ENCODE data around the gene RAB25. TPM values are rescaled to one million over a fixed set of nuclear protein-coding genes. Genes with fewer than 3 reads are reported as not detected.

Gene RAB25
- polyA plus RNA-seq, 1 donor from 2014 or later, result 1.3 TPM

DNA sequence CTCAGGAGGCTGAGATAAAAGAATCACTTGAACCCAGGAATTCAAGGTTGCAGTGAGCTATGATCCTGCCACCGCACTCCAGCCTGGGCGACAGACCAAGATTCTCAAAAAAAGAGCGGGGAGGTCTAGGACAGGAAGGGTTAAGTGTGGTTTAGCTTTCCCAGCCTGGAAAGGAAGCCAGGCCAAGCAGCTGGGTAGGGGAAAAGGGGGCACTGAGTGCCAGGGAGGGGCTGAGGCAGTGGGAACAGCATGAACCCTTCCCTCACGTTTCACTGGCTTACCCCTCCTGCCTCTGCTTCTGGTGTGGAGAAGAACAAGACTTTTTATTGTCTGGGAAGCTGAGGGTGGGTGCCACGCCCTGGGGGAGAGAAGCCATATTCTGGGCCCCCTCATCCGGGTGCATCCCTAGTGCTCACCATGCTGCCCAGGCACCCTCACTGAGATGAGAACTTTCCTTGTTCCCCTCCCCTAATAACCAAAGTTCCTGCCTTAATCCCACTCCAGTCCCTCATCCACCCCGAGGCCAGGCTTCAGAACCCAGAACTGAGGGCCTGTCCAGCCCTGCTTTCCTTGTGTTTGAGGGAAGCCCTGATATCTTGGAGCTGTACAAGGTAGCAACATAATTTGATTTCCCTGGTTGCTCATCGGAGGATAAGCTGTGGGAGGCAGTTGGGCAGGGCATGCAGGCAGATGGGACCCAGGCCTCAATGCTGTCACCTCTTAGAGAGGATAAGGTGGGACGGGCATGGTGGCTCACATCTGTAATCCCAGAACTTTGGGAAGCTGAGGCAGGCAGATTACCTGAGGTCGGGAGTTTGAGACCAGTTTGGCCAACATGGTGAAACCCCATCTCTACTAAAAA, 51.5 kb downstream of the RAB25 start:
- Histone ChIP-seq H3K36me3 (ENCODE audit: insufficient read depth, low read length) (no peaks in the 10 kb centered on the region), H3K4me3 (ENCODE audit: low read length) (no peak overlapping the region), H3K27me3 (ENCODE audit: insufficient read depth, low read depth, low read length) (no peaks in the 10 kb centered on the region), H3K27ac (ENCODE audit: low read length) (no peak overlapping the region), H4K20me1 (ENCODE audit: insufficient read depth) (peaks cover 19% of the 10 kb centered on the region), H3K9me2 (ENCODE audit: insufficient read depth, low read length) (no peaks in the 10 kb centered on the region), H3K79me2 (replicated peaks; ENCODE audit: insufficient read depth, low read length) (peaks cover 23% of the 10 kb centered on the region), H3F3A (ENCODE audit: insufficient read depth, low read length, poor library complexity, severe bottlenecking) (peaks cover under 1% of the 10 kb centered on the region), H2AFZ (ENCODE audit: low read depth, low read length) (no peak overlapping the region), H3K9ac (ENCODE audit: low read length) (no peak overlapping the region), H3K9me3 (ENCODE audit: low read length) (no peaks in the 10 kb centered on the region), H3K4me2 (ENCODE audit: low read length) (no peak overlapping the region)
- TF ChIP-seq EP300 (conservative IDR thresholded peaks at IDR 0.05; ENCODE audit: poor library complexity, severe bottlenecking) (no peak), POLR2AphosphoS5 (IDR thresholded peaks at IDR 0.05) (no peak), SMC3 (conservative IDR thresholded peaks at IDR 0.05; ENCODE audit: poor library complexity) (no peak), TAF1 (IDR thresholded peaks at IDR 0.05; ENCODE audit: low read depth) (no peak), RAD21 (conservative IDR thresholded peaks at IDR 0.05) (no peak)

DNA sequence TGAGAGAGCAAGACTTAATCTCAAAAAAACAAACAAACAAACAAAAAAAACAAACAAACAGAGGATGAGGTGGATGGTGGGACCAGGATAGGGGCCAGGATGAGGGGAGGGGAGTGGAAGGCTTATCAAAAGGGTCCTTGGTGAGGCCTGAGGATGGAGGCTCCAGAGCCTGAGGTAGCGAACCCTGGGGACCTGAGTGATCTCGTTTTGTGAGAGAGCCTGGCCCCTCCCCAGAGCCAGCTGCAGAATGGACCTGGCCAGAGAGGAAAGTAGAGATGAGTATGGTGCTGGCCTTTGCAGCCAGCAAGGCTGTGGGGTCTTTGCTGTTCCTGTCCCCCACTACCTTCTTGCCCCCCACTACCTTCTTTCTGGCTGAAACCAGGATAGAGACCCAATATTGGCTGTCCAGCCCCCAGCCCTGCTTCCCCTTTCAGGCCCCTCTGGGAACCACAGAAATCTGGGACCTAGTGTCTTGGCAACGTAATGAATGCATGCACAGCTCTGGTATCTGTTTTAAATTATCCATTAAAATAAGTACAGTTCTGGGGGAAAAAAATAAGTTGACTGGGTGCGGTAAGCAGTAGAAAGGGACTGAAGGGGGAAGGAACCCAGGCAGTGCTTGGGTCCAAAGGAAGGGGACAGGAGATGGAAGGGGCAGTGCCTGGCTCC, 52.5 kb downstream of the RAB25 start:
- TF ChIP-seq EZH2 (IDR thresholded peaks at IDR 0.05; ENCODE audit: borderline replicate concordance, insufficient read depth, low read length, poor library complexity, severe bottlenecking), result no peak
- no peak for TF ChIP-seq SMC3 (conservative IDR thresholded peaks at IDR 0.05; ENCODE audit: poor library complexity)
- TF ChIP-seq RAD21 (conservative IDR thresholded peaks at IDR 0.05), result no peak
- TF ChIP-seq, protein P1, sequence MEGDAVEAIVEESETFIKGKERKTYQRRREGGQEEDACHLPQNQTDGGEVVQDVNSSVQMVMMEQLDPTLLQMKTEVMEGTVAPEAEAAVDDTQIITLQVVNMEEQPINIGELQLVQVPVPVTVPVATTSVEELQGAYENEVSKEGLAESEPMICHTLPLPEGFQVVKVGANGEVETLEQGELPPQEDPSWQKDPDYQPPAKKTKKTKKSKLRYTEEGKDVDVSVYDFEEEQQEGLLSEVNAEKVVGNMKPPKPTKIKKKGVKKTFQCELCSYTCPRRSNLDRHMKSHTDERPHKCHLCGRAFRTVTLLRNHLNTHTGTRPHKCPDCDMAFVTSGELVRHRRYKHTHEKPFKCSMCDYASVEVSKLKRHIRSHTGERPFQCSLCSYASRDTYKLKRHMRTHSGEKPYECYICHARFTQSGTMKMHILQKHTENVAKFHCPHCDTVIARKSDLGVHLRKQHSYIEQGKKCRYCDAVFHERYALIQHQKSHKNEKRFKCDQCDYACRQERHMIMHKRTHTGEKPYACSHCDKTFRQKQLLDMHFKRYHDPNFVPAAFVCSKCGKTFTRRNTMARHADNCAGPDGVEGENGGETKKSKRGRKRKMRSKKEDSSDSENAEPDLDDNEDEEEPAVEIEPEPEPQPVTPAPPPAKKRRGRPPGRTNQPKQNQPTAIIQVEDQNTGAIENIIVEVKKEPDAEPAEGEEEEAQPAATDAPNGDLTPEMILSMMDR (IDR thresholded peaks at IDR 0.05; ENCODE audit: poor library complexity, severe bottlenecking), result no peak
- TF ChIP-seq POLR2AphosphoS5 (IDR thresholded peaks at IDR 0.05), result no peak
- TF ChIP-seq TAF1 (IDR thresholded peaks at IDR 0.05; ENCODE audit: low read depth), result no peak
- TF ChIP-seq MXI1 (conservative IDR thresholded peaks at IDR 0.05; ENCODE audit: poor library complexity, severe bottlenecking), result no peak
- TF ChIP-seq, protein P2, sequence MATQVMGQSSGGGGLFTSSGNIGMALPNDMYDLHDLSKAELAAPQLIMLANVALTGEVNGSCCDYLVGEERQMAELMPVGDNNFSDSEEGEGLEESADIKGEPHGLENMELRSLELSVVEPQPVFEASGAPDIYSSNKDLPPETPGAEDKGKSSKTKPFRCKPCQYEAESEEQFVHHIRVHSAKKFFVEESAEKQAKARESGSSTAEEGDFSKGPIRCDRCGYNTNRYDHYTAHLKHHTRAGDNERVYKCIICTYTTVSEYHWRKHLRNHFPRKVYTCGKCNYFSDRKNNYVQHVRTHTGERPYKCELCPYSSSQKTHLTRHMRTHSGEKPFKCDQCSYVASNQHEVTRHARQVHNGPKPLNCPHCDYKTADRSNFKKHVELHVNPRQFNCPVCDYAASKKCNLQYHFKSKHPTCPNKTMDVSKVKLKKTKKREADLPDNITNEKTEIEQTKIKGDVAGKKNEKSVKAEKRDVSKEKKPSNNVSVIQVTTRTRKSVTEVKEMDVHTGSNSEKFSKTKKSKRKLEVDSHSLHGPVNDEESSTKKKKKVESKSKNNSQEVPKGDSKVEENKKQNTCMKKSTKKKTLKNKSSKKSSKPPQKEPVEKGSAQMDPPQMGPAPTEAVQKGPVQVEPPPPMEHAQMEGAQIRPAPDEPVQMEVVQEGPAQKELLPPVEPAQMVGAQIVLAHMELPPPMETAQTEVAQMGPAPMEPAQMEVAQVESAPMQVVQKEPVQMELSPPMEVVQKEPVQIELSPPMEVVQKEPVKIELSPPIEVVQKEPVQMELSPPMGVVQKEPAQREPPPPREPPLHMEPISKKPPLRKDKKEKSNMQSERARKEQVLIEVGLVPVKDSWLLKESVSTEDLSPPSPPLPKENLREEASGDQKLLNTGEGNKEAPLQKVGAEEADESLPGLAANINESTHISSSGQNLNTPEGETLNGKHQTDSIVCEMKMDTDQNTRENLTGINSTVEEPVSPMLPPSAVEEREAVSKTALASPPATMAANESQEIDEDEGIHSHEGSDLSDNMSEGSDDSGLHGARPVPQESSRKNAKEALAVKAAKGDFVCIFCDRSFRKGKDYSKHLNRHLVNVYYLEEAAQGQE (IDR thresholded peaks at IDR 0.05; ENCODE audit: borderline replicate concordance), result no peak
- no peak for TF ChIP-seq EP300 (conservative IDR thresholded peaks at IDR 0.05; ENCODE audit: poor library complexity, severe bottlenecking)
- H3K4me3 ChIP-seq (ENCODE audit: low read length), result no peak overlapping the region
- no peak overlapping the region for H2AFZ ChIP-seq (ENCODE audit: low read depth, low read length)

More for the DNA sequence above, 52.5 kb downstream of the RAB25 start:
- no peaks in the 10 kb centered on the region for H3K9me3 ChIP-seq (ENCODE audit: low read length)
- H3K4me2 ChIP-seq (ENCODE audit: low read length), result no peak overlapping the region
- H3K9me2 ChIP-seq (ENCODE audit: insufficient read depth, low read length), result no peaks in the 10 kb centered on the region
- no peaks in the 10 kb centered on the region for H3K27me3 ChIP-seq (ENCODE audit: insufficient read depth, low read depth, low read length)
- peaks cover 19% of the 10 kb centered on the region for H4K20me1 ChIP-seq (ENCODE audit: insufficient read depth)
- H3F3A ChIP-seq (ENCODE audit: insufficient read depth, low read length, poor library complexity, severe bottlenecking), result no peaks in the 10 kb centered on the region
- peaks cover 18% of the 10 kb centered on the region for H3K79me2 ChIP-seq (replicated peaks; ENCODE audit: insufficient read depth, low read length)
- no peak overlapping the region for H3K27ac ChIP-seq (ENCODE audit: low read length)
- H3K36me3 ChIP-seq (ENCODE audit: insufficient read depth, low read length), result no peaks in the 10 kb centered on the region
- no peak overlapping the region for H3K9ac ChIP-seq (ENCODE audit: low read length)
